ENCODE measurements around the gene WDR93. TPM values are rescaled to one million over a fixed set of nuclear protein-coding genes. Genes with fewer than 3 reads are reported as not detected.
"Not testable (repeated sequence)": the region's sequence is repeated elsewhere in the genome, so short reads cannot be mapped to it uniquely, and the experiment has no call there.

The WDR93 gene
- total RNA-seq, 1 donor from 2014 or later, result not detected

- ATAC-seq, result no peak
- no peak for DNase-seq (ENCODE audit: low spot score)
- intact Hi-C loops (cut with DNase I), result no loop called here
These were observed 90.0 kb downstream of the WDR93 start for GRCh38 chr15:89780601-89781000.

GRCh38 chr15:89781055-89781454, 90.4 kb downstream of the WDR93 start:
- DNase-seq (ENCODE audit: low spot score), result no peak
- intact Hi-C loops (cut with DNase I), result no loop called here
- no peak for ATAC-seq

DNA sequence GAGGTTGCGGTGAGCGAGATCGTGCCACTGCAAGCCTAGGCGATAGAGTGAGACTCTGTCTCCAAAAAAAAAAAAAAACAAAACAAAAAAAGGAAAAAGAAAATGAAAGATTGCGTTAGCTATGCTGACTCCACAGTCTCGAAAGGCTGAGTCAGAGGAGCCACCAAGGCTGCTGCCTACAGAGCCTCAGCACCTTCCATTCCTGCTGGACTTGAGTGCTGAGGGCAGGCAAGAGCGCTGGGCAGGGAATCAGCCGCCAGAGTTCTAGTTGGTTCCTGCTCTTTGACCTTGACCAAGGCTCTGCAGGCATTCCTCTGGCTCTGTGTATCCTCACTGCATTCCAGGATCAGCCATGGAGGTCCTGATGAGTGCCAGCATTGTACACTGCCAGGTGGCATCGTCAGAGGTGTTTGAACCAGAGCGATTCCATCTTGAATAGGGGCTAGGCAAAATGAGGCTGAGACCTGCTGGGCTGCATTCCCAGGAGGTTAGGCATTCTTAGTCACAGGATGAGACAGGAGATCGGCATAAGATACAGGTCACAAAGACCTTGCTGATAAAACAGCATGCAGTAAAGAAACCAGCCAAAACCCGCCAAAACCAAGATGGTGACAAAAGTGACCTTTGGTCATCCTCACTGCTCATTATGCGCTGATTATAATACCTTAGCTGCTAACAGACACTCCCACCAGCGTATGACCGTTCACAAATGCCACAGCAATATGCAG, 91.4 kb downstream of the WDR93 start:
- DNase-seq (ENCODE audit: low spot score), result no peak
- intact Hi-C loops (cut with DNase I), result no loop called here
- ATAC-seq, result no peak

DNA sequence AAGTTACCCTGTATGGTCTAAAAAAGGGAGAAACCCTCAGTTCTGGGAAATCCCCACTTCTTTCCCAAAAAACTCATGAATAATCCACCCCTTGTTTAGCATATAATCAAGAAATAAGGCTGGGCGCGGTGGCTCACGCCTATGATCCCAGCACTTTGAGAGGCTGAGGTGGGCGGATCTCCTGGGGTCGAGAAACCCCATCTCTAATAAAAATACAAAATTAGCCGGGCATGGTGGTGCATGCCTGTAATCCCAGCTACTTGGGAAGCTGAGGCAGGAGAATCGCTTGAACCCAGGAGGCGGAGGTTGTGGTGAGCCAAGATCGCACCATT, 92.0 kb downstream of the WDR93 start:
- ATAC-seq; intact Hi-C loops (cut with DNase I); DNase-seq (ENCODE audit: low spot score): not testable (repeated sequence)

- DNase-seq (ENCODE audit: low spot score), result no peak
- intact Hi-C loops (cut with DNase I), result no loop called here
- ATAC-seq, result no peak
These were observed 92.7 kb downstream of the WDR93 start for GRCh38 chr15:89783111-89783860.

DNA sequence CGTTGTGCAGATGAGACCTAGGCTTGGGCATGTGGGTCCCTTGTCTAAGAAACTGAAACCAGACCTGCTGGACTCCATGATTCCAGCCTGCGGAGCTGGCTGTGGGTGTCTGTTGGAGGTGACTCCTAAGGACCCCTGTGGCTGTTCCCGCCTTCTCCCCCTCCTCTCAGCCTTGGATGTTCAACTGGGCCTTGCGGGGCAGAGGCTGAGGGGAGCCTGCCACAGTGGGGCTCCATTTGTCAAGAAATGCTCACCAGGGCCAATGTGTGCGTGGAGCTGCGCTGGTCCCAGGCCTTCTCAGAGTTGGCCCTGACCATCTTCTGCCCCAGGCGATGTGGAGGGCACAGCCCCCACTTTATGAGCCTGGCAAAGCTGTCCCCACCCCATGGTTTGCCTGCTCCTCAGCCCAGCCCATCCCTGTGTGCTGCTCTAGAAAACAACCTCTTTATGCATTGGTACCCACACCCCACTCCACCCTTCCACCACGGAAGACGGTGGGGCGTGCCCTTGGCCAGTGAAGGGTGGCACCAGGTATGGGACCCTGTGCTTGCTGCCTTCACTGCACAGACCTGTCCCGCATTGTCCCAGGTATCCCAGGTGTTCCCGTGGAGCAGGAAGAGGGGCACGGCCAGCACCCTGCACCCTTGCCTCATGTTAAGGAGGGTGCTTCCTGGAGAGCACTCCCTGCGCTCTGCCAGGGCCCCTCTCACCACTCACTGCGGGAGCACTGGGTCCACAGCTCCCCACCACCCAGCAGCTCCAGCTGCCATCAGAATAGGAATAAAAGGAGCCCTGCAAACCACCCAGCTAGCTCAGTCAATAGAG, 93.5 kb downstream of the WDR93 start:
- intact Hi-C loops (cut with DNase I), result no loop called here
- DNase-seq (ENCODE audit: low spot score) (no peak), ATAC-seq (peak; percentile 6)

DNA sequence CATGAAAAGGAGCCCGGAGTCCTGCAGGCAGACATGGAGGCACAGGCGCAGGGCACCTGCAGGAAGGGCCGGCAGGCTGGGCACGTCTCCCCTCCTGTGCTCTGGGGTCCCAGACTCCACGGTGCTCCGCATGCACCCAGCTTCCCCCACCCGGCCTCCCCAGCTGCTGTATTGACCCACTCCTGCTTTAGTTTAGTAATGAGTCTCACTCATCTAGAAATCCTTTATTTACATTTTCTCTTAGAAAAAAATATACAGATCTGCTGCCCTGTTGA, 94.0 kb downstream of the WDR93 start:
- ATAC-seq, result no peak

DNA sequence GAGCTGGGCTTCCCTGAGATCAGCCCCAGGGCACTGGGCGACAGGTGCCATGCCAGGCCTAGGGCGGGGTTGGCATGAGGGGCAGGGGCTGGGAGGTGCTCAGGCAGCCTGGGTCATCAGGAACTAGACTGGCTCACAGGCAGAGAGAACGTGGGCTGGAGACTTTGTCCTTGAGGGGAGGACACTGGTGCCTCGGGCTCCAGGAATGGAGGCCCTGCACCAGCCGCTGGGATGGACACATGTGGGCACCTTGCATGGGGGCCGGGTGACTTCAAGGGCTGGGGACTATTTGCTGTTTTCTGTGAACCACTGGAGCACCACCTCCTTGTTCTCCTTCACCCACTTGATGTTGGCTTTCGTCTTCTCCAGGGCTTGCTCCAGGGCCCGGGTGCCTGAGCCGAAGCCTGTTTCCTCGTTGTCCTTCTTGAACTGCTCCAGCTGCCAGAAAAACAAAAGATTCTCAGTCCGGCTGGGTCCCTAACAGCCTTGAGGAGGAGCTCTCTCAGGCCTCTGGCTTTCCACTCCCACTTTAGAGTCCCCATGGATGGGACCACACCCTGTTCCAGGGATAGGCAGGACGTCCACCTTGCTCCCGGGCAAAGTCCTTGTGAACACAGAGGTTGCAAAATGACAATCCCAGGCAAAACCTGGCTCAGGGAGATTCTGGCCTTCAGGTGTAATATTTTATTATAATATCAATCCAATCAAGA, 94.6 kb downstream of the WDR93 start:
- intact Hi-C loops (cut with DNase I), result no loop called here
- ATAC-seq (peak; percentile 69), DNase-seq (ENCODE audit: low spot score) (no peak)

More for the DNA sequence above, 94.0 kb downstream of the WDR93 start:
- intact Hi-C loops (cut with DNase I), result no loop called here
- no peak for DNase-seq (ENCODE audit: low spot score)

DNA sequence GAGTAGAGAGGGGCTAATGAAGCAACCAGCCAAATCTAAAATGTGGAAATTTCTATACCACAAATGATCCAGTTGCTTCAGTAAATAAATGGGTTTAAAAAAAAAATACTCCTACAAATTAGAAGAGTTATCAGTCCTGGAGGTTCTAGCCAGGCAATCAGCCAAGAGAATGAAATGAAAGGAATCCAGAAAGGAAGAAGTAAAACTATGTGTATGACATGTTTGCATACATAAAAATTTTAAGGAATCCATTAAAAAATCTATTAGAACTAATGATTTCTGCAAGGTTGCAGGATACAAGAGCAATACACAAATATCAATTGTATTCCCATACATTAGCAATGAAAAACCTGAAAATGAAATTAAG, 95.1 kb downstream of the WDR93 start:
- intact Hi-C loops (cut with DNase I), result no loop called here
- DNase-seq (ENCODE audit: low spot score), result no peak
- ATAC-seq, result no peak

GRCh38 chr15:89787944-89788343, 97.3 kb downstream of the WDR93 start:
- no peak for ATAC-seq
- DNase-seq (ENCODE audit: low spot score), result no peak
- intact Hi-C loops (cut with DNase I), result no loop called here

DNA sequence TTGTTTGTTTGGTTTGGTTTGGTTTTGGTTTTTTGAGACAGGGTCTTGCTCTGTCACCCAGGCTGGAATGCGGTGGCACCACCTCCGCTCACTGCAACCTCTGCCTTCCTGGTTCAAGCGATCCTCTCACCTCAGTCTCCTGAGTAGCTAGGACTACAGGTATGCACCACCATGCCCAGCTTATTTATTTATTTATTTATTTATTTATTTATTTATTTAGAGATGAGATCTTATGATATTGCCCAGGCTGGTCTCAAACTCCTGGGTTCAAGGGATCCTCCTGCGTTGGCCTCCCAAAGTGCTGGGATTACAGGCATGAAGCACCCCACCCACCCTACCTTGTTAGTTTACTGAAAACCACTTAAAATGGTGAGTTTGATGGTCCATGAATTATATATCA, 98.0 kb downstream of the WDR93 start:
- DNase-seq (ENCODE audit: low spot score); ATAC-seq; intact Hi-C loops (cut with DNase I): not testable (repeated sequence)

GRCh38 chr15:89790206-89790605, 99.6 kb downstream of the WDR93 start:
- intact Hi-C loops (cut with DNase I), result no loop called here
- DNase-seq (ENCODE audit: low spot score), result no peak
- no peak for ATAC-seq

DNA sequence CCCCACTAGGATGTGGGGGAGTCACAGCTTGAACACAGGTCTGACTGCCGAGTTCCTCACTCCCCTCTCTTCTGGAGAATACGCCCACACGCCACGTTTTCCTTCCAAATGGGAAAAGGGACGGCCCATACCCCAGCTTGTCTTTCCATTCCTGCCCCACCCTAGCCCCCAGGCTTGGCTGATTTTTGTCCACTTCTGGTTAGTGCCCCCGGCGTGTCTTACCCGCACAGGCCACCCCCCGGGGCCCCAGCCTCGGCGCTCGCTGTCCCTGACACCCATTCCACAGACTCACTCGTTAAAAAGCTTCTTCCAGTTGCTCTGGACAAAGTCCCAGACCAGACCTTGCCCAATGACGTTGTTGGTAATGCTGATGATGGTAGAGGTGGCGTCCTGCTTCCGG, 100.0 kb downstream of the WDR93 start:
- DNase-seq (ENCODE audit: low spot score) (no peak), ATAC-seq (no peak)
- intact Hi-C loops (cut with DNase I), result no loop called here

GRCh38 chr15:89792106-89792805, 101.6 kb downstream of the WDR93 start:
- DNase-seq (ENCODE audit: low spot score) (no peak), ATAC-seq (no peak)
- intact Hi-C loops (cut with DNase I), result no loop called here

Other genes with a start within 250 kb of the WDR93 start
- not detected for gene RHCG, start 194.2 kb upstream of the WDR93 start, total RNA-seq
- gene TICRR, start 115.3 kb upstream of the WDR93 start, total RNA-seq, result 0.22 TPM
- 9.2 TPM for gene KIF7, start 35.3 kb upstream of the WDR93 start, total RNA-seq
- 57.4 TPM for gene PLIN1, start 11.4 kb upstream of the WDR93 start, total RNA-seq
- gene PEX11A, start 57 bp upstream of the WDR93 start, total RNA-seq, result 6.2 TPM
- gene MESP1, start 60.4 kb downstream of the WDR93 start, total RNA-seq, result 2.1 TPM
- gene MESP2, start 85.5 kb downstream of the WDR93 start, total RNA-seq, result 0.45 TPM
- gene ANPEP, start 124.0 kb downstream of the WDR93 start, total RNA-seq, result 53.7 TPM
- 41.8 TPM for gene AP3S2, start 203.2 kb downstream of the WDR93 start, total RNA-seq
- 30.1 TPM for gene ARPIN, start 222.1 kb downstream of the WDR93 start, total RNA-seq

Data from sciatic nerve (tissue), 2 donors.